ENCODE results near the gene CHEK2. TPM values are rescaled to one million over a fixed set of nuclear protein-coding genes. Genes with fewer than 3 reads are reported as not detected.
"Not testable (repeated sequence)": the region's sequence is repeated elsewhere in the genome, so short reads cannot be mapped to it uniquely, and the experiment has no call there.

CHEK2 gene
- polyA plus RNA-seq, 1 donor, result 21.4 TPM

DNA sequence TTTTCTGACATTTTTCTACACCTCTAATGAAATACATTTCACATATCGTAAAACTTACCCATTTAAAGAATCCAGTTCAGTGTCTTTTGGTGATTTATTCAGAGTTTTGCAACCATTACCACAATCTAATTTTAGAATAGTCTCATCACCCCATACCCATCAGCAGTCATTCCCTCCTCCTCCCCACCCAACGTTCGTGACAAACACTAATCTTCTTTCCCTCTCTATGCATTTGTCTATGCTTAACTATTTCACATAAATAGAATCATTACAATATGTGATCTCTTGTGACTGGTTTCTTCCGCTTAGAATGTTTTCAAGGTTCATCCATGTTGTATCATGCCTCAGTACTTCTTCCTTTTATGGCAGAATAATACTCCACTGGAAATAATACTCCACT, 71.5 kb downstream of the CHEK2 start:
- no peaks in the 10 kb centered on the region for H3K36me3 ChIP-seq (ENCODE audit: control insufficient read depth, insufficient read depth, low read length)
- no peak overlapping the region for H3K27ac ChIP-seq (ENCODE audit: low read length)
- H3K4me3 ChIP-seq (ENCODE audit: low read length), result no peak overlapping the region
- H3K4me1 ChIP-seq (ENCODE audit: control insufficient read depth, insufficient read depth, low read length), result no peaks in the 10 kb centered on the region
- 100% methylated on average over 2 of the region's 4 CpGs for WGBS (ENCODE audit: insufficient coverage, low lambda C conversion rate)
- DNase-seq, result no peak
- H3K27me3 ChIP-seq (ENCODE audit: control insufficient read depth, insufficient read depth, low read length), result no peaks in the 10 kb centered on the region
- H3K9me3 ChIP-seq (ENCODE audit: control insufficient read depth, low read depth, low read length), result peaks cover 2% of the 10 kb centered on the region

DNA sequence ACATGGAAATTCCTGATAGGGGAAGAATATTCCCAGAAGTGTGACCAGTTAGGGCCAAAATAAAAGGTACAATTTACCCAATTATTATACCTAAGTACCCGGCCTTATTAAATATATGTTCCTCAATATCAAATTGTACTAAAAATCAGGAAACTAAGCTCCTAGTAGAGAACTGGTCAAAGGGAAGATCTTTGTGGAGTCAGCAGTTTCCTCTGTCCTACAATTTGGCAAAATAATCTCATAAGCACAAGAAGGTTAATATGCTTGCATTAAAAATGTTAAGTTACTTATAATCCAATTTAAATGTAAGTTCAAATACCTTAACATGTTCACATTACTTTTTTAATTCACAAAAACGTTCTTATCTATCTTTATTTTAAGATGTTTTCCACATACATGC, 72.2 kb downstream of the CHEK2 start:
- no peaks in the 10 kb centered on the region for H3K36me3 ChIP-seq (ENCODE audit: control insufficient read depth, insufficient read depth, low read length)
- no peak overlapping the region for H3K4me3 ChIP-seq (ENCODE audit: low read length)
- no peak for DNase-seq
- no peaks in the 10 kb centered on the region for H3K27me3 ChIP-seq (ENCODE audit: control insufficient read depth, insufficient read depth, low read length)
- 59% methylated on average over 2 of the region's 2 CpGs for WGBS (ENCODE audit: insufficient coverage, low lambda C conversion rate)
- H3K4me1 ChIP-seq (ENCODE audit: control insufficient read depth, insufficient read depth, low read length), result no peaks in the 10 kb centered on the region
- H3K9me3 ChIP-seq (ENCODE audit: control insufficient read depth, low read depth, low read length), result peaks cover 2% of the 10 kb centered on the region
- H3K27ac ChIP-seq (ENCODE audit: low read length), result no peak overlapping the region

- no CpG with 5 or more reads among the region's 13 CpGs for WGBS (ENCODE audit: insufficient coverage, low lambda C conversion rate)
- H3K4me3 ChIP-seq (ENCODE audit: low read length); H3K9me3 ChIP-seq (ENCODE audit: control insufficient read depth, low read depth, low read length); DNase-seq; H3K27me3 ChIP-seq (ENCODE audit: control insufficient read depth, insufficient read depth, low read length); H3K36me3 ChIP-seq (ENCODE audit: control insufficient read depth, insufficient read depth, low read length); H3K27ac ChIP-seq (ENCODE audit: low read length); H3K4me1 ChIP-seq (ENCODE audit: control insufficient read depth, insufficient read depth, low read length): not testable (repeated sequence)
Observed at GRCh38 chr22:28663569-28663942, 78.1 kb downstream of the CHEK2 start.

DNA sequence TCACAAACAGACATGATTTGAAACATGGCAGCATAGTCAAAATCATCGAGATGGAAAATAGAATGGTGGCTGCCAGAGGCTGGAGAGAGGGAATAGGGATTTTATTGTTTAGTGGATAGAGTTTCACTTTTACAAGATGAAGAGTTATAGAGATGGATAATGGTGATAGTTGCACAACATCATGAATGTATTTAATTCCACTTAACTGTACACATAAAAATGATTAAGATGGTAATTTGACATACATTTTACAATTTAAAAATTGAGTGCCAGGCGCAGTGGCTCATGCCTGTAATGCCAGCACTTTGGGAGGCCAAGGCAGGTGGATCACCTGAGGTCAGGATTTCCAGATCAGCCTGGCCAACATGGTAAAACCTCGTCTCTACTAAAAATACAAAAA, 83.2 kb downstream of the CHEK2 start:
- DNase-seq, result no peak
- Histone ChIP-seq H3K9me3 (ENCODE audit: control insufficient read depth, low read depth, low read length) (peaks cover 2% of the 10 kb centered on the region), H3K4me1 (ENCODE audit: control insufficient read depth, insufficient read depth, low read length) (no peaks in the 10 kb centered on the region), H3K27ac (ENCODE audit: low read length) (no peak overlapping the region), H3K36me3 (ENCODE audit: control insufficient read depth, insufficient read depth, low read length) (no peaks in the 10 kb centered on the region), H3K27me3 (ENCODE audit: control insufficient read depth, insufficient read depth, low read length) (no peaks in the 10 kb centered on the region), H3K4me3 (ENCODE audit: low read length) (no peak overlapping the region)
- 90% methylated on average over 2 of the region's 3 CpGs for WGBS (ENCODE audit: insufficient coverage, low lambda C conversion rate)

DNA sequence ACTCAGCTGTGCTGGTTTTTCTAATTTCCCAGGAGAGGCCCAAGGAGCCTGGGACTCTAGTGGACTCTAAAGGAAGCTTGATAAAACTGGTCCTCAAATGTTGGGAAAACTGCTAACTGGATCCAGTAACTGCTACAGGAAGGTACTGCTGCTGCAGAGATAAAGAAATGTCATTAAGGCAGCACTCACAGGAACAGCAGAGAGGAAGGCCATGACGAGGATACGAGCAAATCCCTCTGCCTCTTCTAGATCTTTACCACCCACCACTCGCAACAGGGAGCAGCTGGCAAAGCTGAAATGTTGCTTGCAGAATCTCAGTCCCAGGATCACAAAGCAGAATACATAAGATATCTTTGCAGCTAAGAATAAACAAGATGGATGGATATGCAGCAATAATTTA, 85.4 kb downstream of the CHEK2 start:
- H3K27ac ChIP-seq (ENCODE audit: low read length), result no peak overlapping the region
- H3K27me3 ChIP-seq (ENCODE audit: control insufficient read depth, insufficient read depth, low read length), result no peaks in the 10 kb centered on the region
- DNase-seq, result no peak
- no peak overlapping the region for H3K4me3 ChIP-seq (ENCODE audit: low read length)
- no peaks in the 10 kb centered on the region for H3K36me3 ChIP-seq (ENCODE audit: control insufficient read depth, insufficient read depth, low read length)
- H3K4me1 ChIP-seq (ENCODE audit: control insufficient read depth, insufficient read depth, low read length), result no peaks in the 10 kb centered on the region
- no CpG with 5 or more reads among the region's 3 CpGs for WGBS (ENCODE audit: insufficient coverage, low lambda C conversion rate)
- peaks cover 2% of the 10 kb centered on the region for H3K9me3 ChIP-seq (ENCODE audit: control insufficient read depth, low read depth, low read length)

DNA sequence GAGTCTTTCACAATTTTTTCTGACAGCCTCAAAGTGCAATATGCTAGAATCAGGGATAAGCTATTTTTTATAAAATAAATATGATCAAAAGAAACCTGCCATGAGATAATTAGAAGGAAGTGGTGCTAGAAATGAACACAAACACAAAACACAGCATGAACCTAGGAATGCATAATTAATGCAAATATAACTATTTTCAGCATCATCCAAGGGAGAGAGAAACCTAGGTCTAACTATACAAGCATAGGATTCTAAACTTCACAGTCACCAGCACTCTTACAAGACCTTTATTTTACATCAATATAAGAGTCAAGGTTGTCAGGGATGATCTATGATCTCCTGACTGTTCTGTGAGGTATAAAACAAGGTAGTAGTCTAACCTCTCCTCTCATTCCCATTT, 91.2 kb downstream of the CHEK2 start:
- no peaks in the 10 kb centered on the region for H3K4me1 ChIP-seq (ENCODE audit: control insufficient read depth, insufficient read depth, low read length)
- H3K9me3 ChIP-seq (ENCODE audit: control insufficient read depth, low read depth, low read length), result peaks cover 1% of the 10 kb centered on the region
- H3K27me3 ChIP-seq (ENCODE audit: control insufficient read depth, insufficient read depth, low read length), result no peaks in the 10 kb centered on the region
- no peak overlapping the region for H3K27ac ChIP-seq (ENCODE audit: low read length)
- no peaks in the 10 kb centered on the region for H3K36me3 ChIP-seq (ENCODE audit: control insufficient read depth, insufficient read depth, low read length)
- no peak overlapping the region for H3K4me3 ChIP-seq (ENCODE audit: low read length)
- DNase-seq, result no peak

- H3K27ac ChIP-seq (ENCODE audit: low read length), result no peak overlapping the region
- 100% methylated on average over 2 of the region's 4 CpGs for WGBS (ENCODE audit: insufficient coverage, low lambda C conversion rate)
- H3K4me1 ChIP-seq (ENCODE audit: control insufficient read depth, insufficient read depth, low read length), result no peaks in the 10 kb centered on the region
- no peaks in the 10 kb centered on the region for H3K27me3 ChIP-seq (ENCODE audit: control insufficient read depth, insufficient read depth, low read length)
- no peak overlapping the region for H3K4me3 ChIP-seq (ENCODE audit: low read length)
- H3K9me3 ChIP-seq (ENCODE audit: control insufficient read depth, low read depth, low read length), result no peaks in the 10 kb centered on the region
- no peak for DNase-seq
- no peaks in the 10 kb centered on the region for H3K36me3 ChIP-seq (ENCODE audit: control insufficient read depth, insufficient read depth, low read length)
Observed at GRCh38 chr22:28648792-28649191, 92.8 kb downstream of the CHEK2 start.

DNA sequence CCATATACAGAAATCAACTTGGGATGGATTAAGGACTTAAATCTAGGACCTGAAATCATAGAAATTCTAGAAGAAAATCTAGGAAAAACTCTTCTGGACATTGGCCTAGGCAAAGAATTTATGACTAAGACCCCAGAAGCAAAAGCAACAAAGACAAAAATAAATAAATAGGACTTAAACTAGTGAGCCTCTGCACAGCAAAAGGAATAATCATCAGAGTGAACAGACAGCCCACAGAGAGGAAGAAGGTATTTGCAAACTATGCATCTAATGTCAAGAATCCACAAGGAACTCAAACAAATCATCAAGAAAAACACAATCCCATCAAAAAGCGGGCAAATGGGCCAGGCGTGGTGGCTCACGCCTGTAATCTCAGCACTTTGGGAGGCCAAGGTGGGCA, 94.4 kb downstream of the CHEK2 start:
- H3K27me3 ChIP-seq (ENCODE audit: control insufficient read depth, insufficient read depth, low read length), result no peaks in the 10 kb centered on the region
- H3K4me3 ChIP-seq (ENCODE audit: low read length), result no peak overlapping the region
- no peaks in the 10 kb centered on the region for H3K4me1 ChIP-seq (ENCODE audit: control insufficient read depth, insufficient read depth, low read length)
- WGBS (ENCODE audit: insufficient coverage, low lambda C conversion rate), result no CpG with 5 or more reads among the region's 3 CpGs
- H3K27ac ChIP-seq (ENCODE audit: low read length), result no peak overlapping the region
- no peak for DNase-seq
- H3K9me3 ChIP-seq (ENCODE audit: control insufficient read depth, low read depth, low read length), result no peaks in the 10 kb centered on the region
- H3K36me3 ChIP-seq (ENCODE audit: control insufficient read depth, insufficient read depth, low read length), result no peaks in the 10 kb centered on the region

- H3K27me3 ChIP-seq (ENCODE audit: control insufficient read depth, insufficient read depth, low read length), result no peaks in the 10 kb centered on the region
- WGBS (ENCODE audit: insufficient coverage, low lambda C conversion rate), result no CpG with 5 or more reads among the region's 2 CpGs
Observed at GRCh38 chr22:28639321-28639720, 102.3 kb downstream of the CHEK2 start.

More at GRCh38 chr22:28639321-28639720, 102.3 kb downstream of the CHEK2 start:
- Histone ChIP-seq H3K9me3 (ENCODE audit: control insufficient read depth, low read depth, low read length) (no peaks in the 10 kb centered on the region), H3K36me3 (ENCODE audit: control insufficient read depth, insufficient read depth, low read length) (no peaks in the 10 kb centered on the region), H3K4me1 (ENCODE audit: control insufficient read depth, insufficient read depth, low read length) (no peaks in the 10 kb centered on the region), H3K4me3 (ENCODE audit: low read length) (no peak overlapping the region), H3K27ac (ENCODE audit: low read length) (no peak overlapping the region)
- no peak for DNase-seq

Other genes starting within 250 kb of the CHEK2 start
- gene TTC28, start 62.0 kb downstream of the CHEK2 start, polyA plus RNA-seq, result 25.5 TPM
- gene HSCB, start 219 bp upstream of the CHEK2 start, polyA plus RNA-seq, result 21.7 TPM
- gene CCDC117, start 30.9 kb upstream of the CHEK2 start, polyA plus RNA-seq, result 29.2 TPM
- gene XBP1, start 58.7 kb upstream of the CHEK2 start, polyA plus RNA-seq, result 235 TPM
- gene ZNRF3, start 141.8 kb upstream of the CHEK2 start, polyA plus RNA-seq, result 8.2 TPM

All from large intestine (tissue), 3 donors.